Measurements from ENCODE around the gene ANKH.
"Not testable (repeated sequence)": the region's sequence is repeated elsewhere in the genome, so short reads cannot be mapped to it uniquely, and the experiment has no call there.

Gene ANKH

GRCh38 chr5:14859150-14859549, 12.4 kb downstream of the ANKH start:
- DNase-seq (ENCODE audit: low read depth in 2 of 3, low spot score in 2 of 3), result no peak

- DNase-seq (ENCODE audit: low read depth in 2 of 3, low spot score in 2 of 3), result no peak
These were observed 16.2 kb downstream of the ANKH start for GRCh38 chr5:14855366-14855765.

GRCh38 chr5:14854799-14855198, 16.8 kb downstream of the ANKH start:
- DNase-seq (ENCODE audit: low read depth in 2 of 3, low spot score in 2 of 3), result no peak

- no peak for DNase-seq (ENCODE audit: low read depth in 2 of 3, low spot score in 2 of 3)
These were observed 17.9 kb downstream of the ANKH start for GRCh38 chr5:14853685-14854084.

GRCh38 chr5:14852779-14853178, 18.8 kb downstream of the ANKH start:
- no peak for DNase-seq (ENCODE audit: low read depth in 2 of 3, low spot score in 2 of 3)

- DNase-seq (ENCODE audit: low read depth in 2 of 3, low spot score in 2 of 3), result no peak
These were observed 19.5 kb downstream of the ANKH start for GRCh38 chr5:14851999-14852526.

DNA sequence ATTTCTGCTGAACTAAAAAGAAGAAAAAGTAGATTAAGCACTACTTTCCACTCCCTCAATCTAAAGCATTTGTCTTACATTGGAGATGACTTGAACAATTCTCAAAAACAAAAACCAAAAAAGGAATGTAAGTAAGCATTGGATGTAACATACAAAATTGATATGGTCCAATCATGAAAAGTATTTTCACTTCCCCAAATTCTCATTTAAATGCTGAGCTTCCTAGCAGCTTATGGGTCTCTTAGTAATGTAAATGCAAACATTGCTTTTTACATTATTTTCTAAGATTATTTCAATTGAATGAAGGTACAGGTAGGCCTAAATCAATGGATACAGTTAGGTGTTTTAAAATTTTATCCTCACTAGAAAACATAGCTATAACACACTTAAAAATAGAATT, 20.0 kb downstream of the ANKH start:
- no peak for DNase-seq (ENCODE audit: low read depth in 2 of 3, low spot score in 2 of 3)

DNA sequence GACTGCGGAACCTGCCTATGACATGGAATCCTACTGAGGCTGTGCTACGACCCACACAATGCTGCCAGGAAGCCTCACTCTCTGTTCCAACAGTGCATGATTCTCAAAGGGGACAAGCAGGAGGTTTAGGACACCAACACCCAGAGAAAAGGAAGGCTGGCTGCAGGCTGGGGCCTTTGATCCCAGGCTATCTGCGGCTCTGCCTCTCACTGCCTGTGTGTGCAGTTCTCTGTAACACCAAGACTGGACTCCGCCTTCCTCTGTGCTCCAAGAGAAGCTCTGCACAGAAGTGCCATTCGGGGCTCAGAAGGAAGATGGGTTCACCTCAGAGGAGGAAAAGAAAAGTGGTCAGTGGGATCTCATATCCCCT, 20.5 kb downstream of the ANKH start:
- no peak for DNase-seq (ENCODE audit: low read depth in 2 of 3, low spot score in 2 of 3)

DNA sequence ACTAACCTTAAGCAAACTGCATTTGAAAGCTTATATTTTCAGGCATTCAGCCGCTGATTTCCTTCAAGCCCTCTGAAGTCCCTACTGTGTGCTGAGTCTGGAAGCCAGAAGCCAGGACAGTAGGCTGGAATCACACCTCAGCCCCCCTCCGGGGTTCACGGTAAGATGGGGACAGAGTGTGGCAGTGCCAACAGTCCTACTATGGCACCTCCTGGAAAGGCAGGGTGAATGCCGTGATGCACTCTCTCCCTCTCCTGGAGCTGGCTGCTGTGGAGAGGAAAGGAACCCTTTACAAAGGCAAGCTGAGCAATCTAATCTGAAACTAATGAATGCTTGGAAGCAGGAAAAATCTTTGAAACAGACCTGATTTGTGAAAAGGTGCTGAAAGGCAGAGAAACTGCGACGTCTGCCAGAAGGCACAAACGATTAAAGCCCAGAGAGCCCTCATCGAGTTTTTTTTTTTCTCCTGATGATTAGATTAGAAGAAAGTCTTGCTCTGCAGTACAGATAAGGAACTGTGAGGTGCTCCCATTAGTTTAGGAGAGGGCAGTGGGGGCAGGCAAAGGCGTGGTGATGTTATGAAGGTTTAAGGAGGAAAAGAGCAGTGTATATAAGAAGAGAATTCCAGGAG, 21.0 kb downstream of the ANKH start:
- DNase-seq (ENCODE audit: low read depth in 2 of 3, low spot score in 2 of 3), result no peak

- DNase-seq (ENCODE audit: low read depth in 2 of 3, low spot score in 2 of 3), result no peak
These were observed 21.9 kb downstream of the ANKH start for GRCh38 chr5:14849516-14850294.

DNA sequence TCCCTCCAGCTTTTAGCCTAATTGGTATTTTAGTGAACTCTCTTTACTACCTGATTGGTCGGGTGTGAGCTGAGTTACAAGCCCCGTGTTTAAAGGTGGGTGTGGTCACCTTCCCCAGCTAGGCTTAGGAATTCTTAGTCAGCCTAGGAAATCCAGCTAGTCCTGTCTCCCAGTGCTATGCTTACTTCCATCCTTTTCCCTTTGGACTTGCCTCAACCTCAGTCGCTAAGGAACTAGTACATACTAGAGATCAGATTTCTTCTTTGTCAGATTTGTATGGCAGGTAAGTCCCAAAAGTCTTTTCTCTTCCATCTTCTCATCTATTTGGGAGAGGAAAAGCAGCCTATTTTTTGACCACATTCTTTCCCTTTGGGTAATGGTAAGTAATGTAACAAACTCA, 22.6 kb downstream of the ANKH start:
- not testable (repeated sequence) for DNase-seq (ENCODE audit: low read depth in 2 of 3, low spot score in 2 of 3)

- no peak for DNase-seq (ENCODE audit: low read depth in 2 of 3, low spot score in 2 of 3)
These were observed 23.2 kb downstream of the ANKH start for GRCh38 chr5:14848385-14848784.

DNA sequence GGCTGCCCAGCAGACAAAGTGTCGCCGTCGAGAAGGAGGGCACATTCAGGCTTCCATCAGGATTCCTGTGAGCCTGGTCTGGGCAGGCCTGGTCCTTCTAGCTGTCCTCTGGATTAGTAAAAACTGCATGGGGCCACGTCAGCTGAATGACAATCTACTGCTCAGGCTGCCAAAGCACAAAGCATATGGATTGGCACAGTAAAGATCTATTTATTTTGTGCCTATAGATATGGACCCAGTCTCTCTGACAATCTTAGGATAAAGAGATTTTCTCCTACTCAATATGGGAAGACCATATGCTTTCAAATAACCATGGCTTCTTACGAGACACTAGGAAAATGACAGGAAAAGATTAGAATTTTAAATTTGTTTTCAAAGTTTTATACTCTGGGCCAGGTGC, 24.1 kb downstream of the ANKH start:
- DNase-seq (ENCODE audit: low read depth in 2 of 3, low spot score in 2 of 3), result no peak

GRCh38 chr5:14842117-14842516, 29.5 kb downstream of the ANKH start:
- DNase-seq (ENCODE audit: low read depth in 2 of 3, low spot score in 2 of 3), result no peak

DNA sequence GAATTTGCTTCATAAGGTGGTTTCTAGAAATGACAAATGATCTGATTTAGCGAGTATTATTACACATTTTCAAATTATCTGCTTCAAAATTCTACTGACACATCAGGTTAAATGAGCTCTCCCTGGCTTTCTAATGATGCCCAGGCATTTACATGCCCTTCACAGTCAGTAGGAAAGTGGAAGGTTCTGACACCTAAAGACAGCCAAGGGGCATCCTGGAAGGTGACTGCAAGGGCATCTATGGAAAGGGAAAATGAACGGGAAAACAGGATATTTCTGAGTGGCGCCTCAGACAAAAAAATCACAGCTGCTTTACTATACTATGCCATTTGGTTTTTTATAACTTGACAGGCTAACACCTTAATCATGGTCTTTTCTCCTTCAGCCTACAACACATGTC, 31.0 kb downstream of the ANKH start:
- DNase-seq (ENCODE audit: low read depth in 2 of 3, low spot score in 2 of 3), result no peak

DNA sequence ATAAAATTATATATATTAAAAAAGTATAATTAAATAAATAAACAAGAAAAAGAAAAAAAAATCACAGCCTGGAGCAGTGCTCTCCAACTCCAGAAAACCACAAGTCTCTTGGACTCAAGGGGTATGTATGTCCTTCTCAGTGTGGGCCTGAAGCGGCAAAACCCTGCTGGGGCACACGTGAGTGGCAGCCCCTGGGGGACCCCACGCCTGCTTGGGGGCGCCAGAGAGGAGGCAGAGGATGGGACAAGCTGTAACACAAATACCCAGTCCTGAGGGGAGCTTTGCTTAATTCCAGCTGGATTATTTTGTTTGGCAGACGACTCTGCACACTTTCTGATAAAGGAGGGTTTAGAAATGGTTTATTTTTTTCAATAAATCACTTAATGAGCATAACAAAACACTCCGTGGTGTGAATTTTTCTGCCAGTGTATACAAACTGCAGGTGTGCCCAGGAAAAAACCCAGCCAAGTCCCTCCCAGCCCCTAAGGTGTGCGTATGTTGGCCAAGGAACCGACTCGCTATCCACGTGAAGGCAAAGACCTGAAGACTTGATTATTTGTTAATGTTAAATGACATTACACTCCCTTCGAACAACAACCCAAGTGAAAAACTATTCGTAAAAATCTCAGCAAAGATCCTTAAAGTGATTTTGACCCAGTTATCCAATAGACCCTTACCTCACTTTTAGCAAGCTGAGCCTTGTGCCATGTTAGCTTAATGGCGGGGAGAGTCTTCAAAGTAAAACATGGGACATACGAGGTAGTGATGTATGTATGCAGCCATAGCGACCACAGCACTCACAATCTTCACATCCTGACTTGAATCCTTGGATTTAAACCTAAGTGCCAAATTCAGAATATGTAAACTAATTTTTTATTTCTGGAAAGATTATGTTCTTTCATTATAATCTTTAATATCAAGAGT, 32.9 kb downstream of the ANKH start:
- no peak for DNase-seq (ENCODE audit: low read depth in 2 of 3, low spot score in 2 of 3)

- DNase-seq (ENCODE audit: low read depth in 2 of 3, low spot score in 2 of 3), result not testable (repeated sequence)
These were observed 34.0 kb downstream of the ANKH start for GRCh38 chr5:14837423-14838122.

DNA sequence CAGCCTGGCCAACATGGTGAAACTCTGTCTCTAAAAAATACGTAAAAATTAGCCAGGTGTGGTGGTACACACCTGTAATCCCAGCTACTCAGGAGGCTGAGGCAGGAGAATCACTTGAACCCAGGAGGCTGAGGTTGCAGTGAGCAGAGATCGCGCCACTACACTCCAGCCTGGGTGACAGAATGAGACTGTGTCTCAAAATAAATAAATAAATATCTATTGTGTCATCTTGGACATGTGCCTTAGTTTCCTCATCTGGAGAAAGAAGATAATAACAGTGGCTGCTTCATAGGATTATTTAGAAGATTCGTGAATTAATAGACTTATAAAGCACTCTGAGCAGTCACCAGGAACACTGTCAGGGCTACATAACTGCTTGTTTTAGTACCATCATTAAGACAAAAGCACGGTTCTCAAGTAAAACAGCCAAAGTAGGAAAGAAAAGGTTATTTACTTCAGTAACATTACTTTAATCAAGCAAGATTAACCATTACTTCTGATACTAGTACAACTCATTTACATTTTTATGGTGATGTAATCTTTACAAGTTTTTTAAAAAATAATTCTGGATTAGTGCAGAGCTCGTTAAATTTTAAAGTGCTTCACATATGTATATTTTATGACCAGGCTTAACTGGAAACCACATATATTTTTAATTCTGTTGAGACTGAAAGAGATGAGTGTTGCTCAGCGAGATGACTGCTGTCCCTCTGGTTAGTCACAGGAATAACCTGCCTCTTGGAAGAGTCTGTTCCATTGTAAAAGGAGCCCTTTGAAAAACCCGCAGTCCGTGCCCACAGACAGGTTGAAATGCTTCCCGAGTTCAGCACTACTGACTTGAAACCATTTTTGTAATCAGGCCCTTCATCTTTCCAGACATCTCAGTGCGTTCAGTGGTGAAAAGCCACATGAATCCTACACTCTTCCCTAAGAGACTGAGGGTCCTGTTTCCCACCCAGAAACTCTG, 36.7 kb downstream of the ANKH start:
- DNase-seq (ENCODE audit: low read depth in 2 of 3, low spot score in 2 of 3), result no peak

DNA sequence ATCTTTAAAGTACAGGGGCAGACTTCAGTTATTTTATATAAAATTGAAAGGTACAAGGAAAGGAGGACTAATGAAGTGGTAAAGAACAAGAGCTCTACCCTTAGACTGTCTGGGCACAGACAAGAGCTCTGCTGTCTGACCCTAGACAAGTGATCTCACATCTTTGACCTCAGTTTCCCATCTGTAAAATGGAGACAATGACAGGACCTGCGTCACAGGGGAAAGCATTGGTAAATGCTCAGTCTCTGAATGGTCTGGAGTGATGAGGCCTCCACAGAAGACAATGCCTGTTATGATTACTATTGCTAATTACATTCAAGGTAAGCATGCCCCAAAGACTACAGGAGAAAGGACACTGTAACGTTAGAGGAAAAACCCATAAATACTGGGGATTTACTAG, 37.5 kb downstream of the ANKH start:
- DNase-seq (ENCODE audit: low read depth in 2 of 3, low spot score in 2 of 3), result no peak

GRCh38 chr5:14831006-14831338, 40.6 kb downstream of the ANKH start:
- no peak for DNase-seq (ENCODE audit: low read depth in 2 of 3, low spot score in 2 of 3)
